ENCODE measurements around the gene VWA5A. TPM values are rescaled to one million over a fixed set of nuclear protein-coding genes. Genes with fewer than 3 reads are reported as not detected.

Gene VWA5A
- total RNA-seq, 3 donors from 2014 or later (not counting 1 experiment from before 2014, with no cell fraction given), result 9.2 to 12.9 (median 11.8) TPM

GRCh38 chr11:124170801-124171586, 55.7 kb downstream of the VWA5A start:
- H3K27me3 ChIP-seq (ENCODE audit: control insufficient read depth, insufficient read depth, low read length), result no peaks in the 10 kb centered on the region
- DNase-seq (no peak), ATAC-seq (no peak)
- H3K4me1 Mint-ChIP-seq, result peaks cover 0 to 5% of the 10 kb centered on the region in 2 donors
- no peaks in the 10 kb centered on the region for H3K9me3 ChIP-seq (ENCODE audit: control insufficient read depth, insufficient read depth, low read length)
- no peak overlapping the region for H3K27ac ChIP-seq (ENCODE audit: low read length)
- H3K9me3 Mint-ChIP-seq, result no peaks in the 10 kb centered on the region
- intact Hi-C loops (cut with micrococcal nuclease), result no loop called here
- H3K36me3 ChIP-seq (ENCODE audit: control insufficient read depth, insufficient read depth, low read length), result no peaks in the 10 kb centered on the region
- H3K27ac Mint-ChIP-seq, result no peak overlapping the region
- H3K27me3 Mint-ChIP-seq (ENCODE audit: low read depth in 2 of 2), result peaks cover 0 to 4% of the 10 kb centered on the region in 2 donors
- no peak overlapping the region for H3K4me3 Mint-ChIP-seq
- TF ChIP-seq CTCF (IDR thresholded peaks at IDR 0.05), result no peak
- no peak overlapping the region for H3K4me3 ChIP-seq (ENCODE audit: low read length)
- WGBS (ENCODE audit: insufficient coverage), result 95% methylated on average over 39 of the region's 40 CpGs
- no peaks in the 10 kb centered on the region for H3K36me3 Mint-ChIP-seq
- no peaks in the 10 kb centered on the region for H3K4me1 ChIP-seq (ENCODE audit: control insufficient read depth, insufficient read depth, low read length)

GRCh38 chr11:124172101-124172500, 56.9 kb downstream of the VWA5A start:
- no peak for TF ChIP-seq CTCF (IDR thresholded peaks at IDR 0.05)
- no peaks in the 10 kb centered on the region for H3K36me3 ChIP-seq (ENCODE audit: control insufficient read depth, insufficient read depth, low read length)
- Mint-ChIP-seq H3K9me3 (no peaks in the 10 kb centered on the region), H3K4me3 (no peak overlapping the region), H3K4me1 (peaks cover 0 to 5% of the 10 kb centered on the region in 2 donors), H3K36me3 (no peaks in the 10 kb centered on the region), H3K27me3 (ENCODE audit: low read depth in 2 of 2) (no peaks in the 10 kb centered on the region), H3K27ac (no peak overlapping the region)
- no peak for ATAC-seq
- no peaks in the 10 kb centered on the region for H3K27me3 ChIP-seq (ENCODE audit: control insufficient read depth, insufficient read depth, low read length)
- H3K4me3 ChIP-seq (ENCODE audit: low read length), result no peak overlapping the region
- no peaks in the 10 kb centered on the region for H3K9me3 ChIP-seq (ENCODE audit: control insufficient read depth, insufficient read depth, low read length)
- intact Hi-C loops (cut with micrococcal nuclease), result no loop called here
- no peaks in the 10 kb centered on the region for H3K4me1 ChIP-seq (ENCODE audit: control insufficient read depth, insufficient read depth, low read length)
- H3K27ac ChIP-seq (ENCODE audit: low read length), result no peak overlapping the region
- DNase-seq, result no peak
- WGBS (ENCODE audit: insufficient coverage), result 83% methylated on average over 4 of the region's 6 CpGs

GRCh38 chr11:124172599-124172998, 57.3 kb downstream of the VWA5A start:
- H3K4me1 ChIP-seq (ENCODE audit: control insufficient read depth, insufficient read depth, low read length), result no peaks in the 10 kb centered on the region
- no CpG with 5 or more reads among the region's 1 CpG for WGBS (ENCODE audit: insufficient coverage)
- no peak overlapping the region for H3K27ac ChIP-seq (ENCODE audit: low read length)
- no peak overlapping the region for H3K27ac Mint-ChIP-seq
- intact Hi-C loops (cut with micrococcal nuclease), result no loop called here
- H3K27me3 ChIP-seq (ENCODE audit: control insufficient read depth, insufficient read depth, low read length), result no peaks in the 10 kb centered on the region
- H3K27me3 Mint-ChIP-seq (ENCODE audit: low read depth in 2 of 2), result no peaks in the 10 kb centered on the region
- no peak overlapping the region for H3K4me3 Mint-ChIP-seq
- no peaks in the 10 kb centered on the region for H3K36me3 ChIP-seq (ENCODE audit: control insufficient read depth, insufficient read depth, low read length)
- no peak for DNase-seq
- no peak overlapping the region for H3K4me3 ChIP-seq (ENCODE audit: low read length)
- H3K36me3 Mint-ChIP-seq, result no peaks in the 10 kb centered on the region
- no peak for TF ChIP-seq CTCF (IDR thresholded peaks at IDR 0.05)
- H3K9me3 ChIP-seq (ENCODE audit: control insufficient read depth, insufficient read depth, low read length), result no peaks in the 10 kb centered on the region
- no peak for ATAC-seq
- H3K4me1 Mint-ChIP-seq, result peaks cover 0 to 5% of the 10 kb centered on the region in 2 donors
- H3K9me3 Mint-ChIP-seq, result no peaks in the 10 kb centered on the region
